Peyer's patch (tissue), 4 donors: ENCODE data around the gene CLCN7. TPM values are rescaled to one million over a fixed set of nuclear protein-coding genes. Genes with fewer than 3 reads are reported as not detected.

Source experiments
- DNase-seq, 3 donors: peaks; one replicate each; pipeline ENCODE4 v3.0.0-alpha.2; 2017 to 2019
- H3K27ac ChIP-seq, 4 donors: fragments of 200-600 bp; sonication (generic); one replicate each; pipeline ENCODE4 v1.5.1; 2016 to 2019
- H3K27me3 ChIP-seq, 2 donors: fragments of 200-600 bp; sonication (generic); one replicate each; pipeline ENCODE4 v1.5.1; 2019
- H3K36me3 ChIP-seq, 3 donors: fragments of 200-600 bp; sonication (generic); one replicate each; pipeline ENCODE4 v1.5.1; 2016 to 2019
- H3K4me1 ChIP-seq, 4 donors: fragments of 200-600 bp; sonication (generic); one replicate each; pipeline ENCODE4 v1.5.1; 2016 to 2019
- H3K4me3 ChIP-seq, 4 donors: fragments of 200-600 bp; sonication (generic); 1 replicate in 3 of 4; 2 replicates in 1 of 4; pipeline ENCODE4 v1.5.1; 2016 to 2019; ENCODE audit warnings: mild to moderate bottlenecking in 1 of 4
- H3K9me3 ChIP-seq, 4 donors: fragments of 200-600 bp; sonication (generic); one replicate each; pipeline ENCODE4 v1.5.1; 2016 to 2019; ENCODE audit warnings: mild to moderate bottlenecking in 1 of 4
- CTCF ChIP-seq, 6 experiments: fragments of 450-650 bp in 4 of 6; fragments of 200-600 bp in 2 of 6; sonication (generic) in 1 of 6; IDR thresholded peaks; one replicate each; pipeline ENCODE4 v1.5.1; 2017 to 2019; ENCODE audit warnings: antibody characterized with exemption in 6 of 6, mild to moderate bottlenecking in 3 of 6, moderate library complexity in 1 of 6
- POLR2A ChIP-seq, 2 donors: fragments of 450-650 bp; IDR thresholded peaks; one replicate each; pipeline ENCODE4 v1.5.1; 2017; ENCODE audit warnings: antibody characterized with exemption in 2 of 2, mild to moderate bottlenecking in 2 of 2, moderate library complexity in 2 of 2
- total RNA-seq, 4 donors: library from RNA; depleted of rRNA; stranded (reverse); fragments of >200 nt; gene quantifications; one replicate each; pipeline ENCODE4 v1.1.0, GENCODE V29; 2016

The CLCN7 gene
- total RNA-seq, 4 donors from 2014 or later, result 95.1 to 194 (median 105) TPM

DNA sequence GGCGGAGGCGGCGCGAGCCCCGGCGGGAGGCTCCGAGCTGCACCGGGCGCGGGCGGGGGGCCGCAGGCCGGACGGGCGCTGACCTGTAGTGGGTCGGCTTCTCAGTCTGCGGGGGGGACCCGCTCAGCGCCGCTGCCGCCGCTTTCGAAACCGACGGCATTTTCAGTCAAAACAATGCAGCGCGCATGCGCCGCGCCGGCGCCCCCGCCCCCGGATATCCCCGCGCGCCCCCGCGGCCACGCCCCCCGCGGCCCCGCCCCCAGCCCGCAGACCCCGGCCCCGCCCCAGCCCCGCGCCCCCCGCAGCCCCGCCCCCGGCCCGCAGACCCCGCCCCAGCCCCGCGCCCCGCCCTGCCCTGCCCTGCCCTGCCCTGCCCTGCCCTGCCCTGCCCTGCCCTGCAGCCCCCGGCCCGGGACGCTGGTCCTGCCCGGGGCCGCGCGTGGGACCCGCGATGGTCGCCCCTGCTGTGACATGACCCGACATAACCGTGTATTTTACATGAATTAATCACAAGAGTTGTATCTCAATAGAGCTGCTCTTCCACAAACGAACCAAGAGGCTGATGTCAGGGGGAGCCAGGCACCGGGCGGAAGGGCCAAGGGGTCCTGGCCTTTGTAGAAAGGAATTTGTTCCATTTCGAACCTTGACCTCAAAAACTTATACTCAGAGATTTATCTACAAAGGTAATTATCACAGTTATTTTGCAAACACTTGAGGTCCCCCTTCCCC is 60.1 kb downstream of the CLCN7 start, which contains the start of gene UNKL:
Gene UNKL (minus strand): TSS at position 173 of the 729 bp plus-strand sequence. CDS start 13 bp downstream, at position 160.
- no peak for TF ChIP-seq CTCF (IDR thresholded peaks at IDR 0.05)
- TF ChIP-seq POLR2A (IDR thresholded peaks at IDR 0.05), result no peak
- Histone ChIP-seq H3K4me3 (peak within 1 kb of the TSS; percentile 76 to 98 (median 97)), H3K27me3 (no peaks in the 10 kb centered on the region), H3K9me3 (no peaks in the 10 kb centered on the region), H3K36me3 (no peaks in the 10 kb centered on the region), H3K4me1 (peaks cover 0 to 10% (median 6%) of the 10 kb centered on the region in 4 donors), H3K27ac (peak within 1 kb of the TSS; percentile 77 to 98 (median 92))
- DNase-seq, result peak; percentile 78 to 91 (median 84)

DNA sequence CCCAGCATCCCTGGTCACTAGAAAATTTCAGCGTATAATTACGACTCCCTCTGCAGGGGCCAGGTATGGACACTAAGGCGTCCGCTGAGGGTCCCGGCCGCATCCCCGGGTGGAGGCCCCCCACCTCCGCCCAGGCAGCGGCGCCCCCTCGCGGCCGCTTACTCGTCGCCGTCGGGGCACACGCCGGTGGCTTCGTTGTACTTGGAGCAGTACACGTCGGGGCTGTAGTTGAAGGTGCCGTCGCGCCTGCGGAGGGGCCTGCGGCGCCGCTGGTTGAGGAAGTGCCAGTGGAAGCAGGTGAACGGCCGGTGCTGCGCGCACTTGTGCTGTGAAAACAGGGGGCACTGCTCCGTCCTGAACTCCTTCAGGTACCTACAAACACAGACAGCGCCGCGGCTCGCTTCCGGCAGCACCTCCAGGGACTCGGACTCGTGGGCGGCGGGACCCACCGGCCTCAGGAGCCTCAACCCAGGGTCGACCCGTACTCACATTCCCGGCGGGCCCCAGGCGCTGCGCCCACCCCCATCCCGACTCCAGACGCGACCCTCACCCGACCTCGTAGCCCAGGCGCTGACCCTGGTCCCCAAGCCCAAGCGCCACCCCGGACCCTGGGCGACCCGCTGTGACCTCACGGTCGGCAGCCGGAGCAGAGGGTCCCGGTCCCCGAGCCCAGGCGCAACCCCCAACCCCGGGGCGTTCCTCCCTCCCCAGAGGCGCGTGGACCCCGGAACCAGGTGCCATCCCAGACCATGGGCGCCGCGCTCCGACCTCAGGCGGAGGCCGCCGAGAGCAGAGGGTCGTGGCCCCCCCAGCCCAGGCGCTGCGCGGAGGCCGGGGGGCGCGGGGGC is 60.9 kb downstream of the CLCN7 start:
- Histone ChIP-seq H3K27ac (peak overlapping the region; percentile 77 to 98 (median 92)), H3K4me3 (peak overlapping the region; percentile 76 to 98 (median 97)), H3K36me3 (no peaks in the 10 kb centered on the region), H3K27me3 (no peaks in the 10 kb centered on the region), H3K4me1 (peaks cover 0 to 5% (median 2%) of the 10 kb centered on the region in 4 donors), H3K9me3 (no peaks in the 10 kb centered on the region)
- TF ChIP-seq CTCF (IDR thresholded peaks at IDR 0.05) (peak; percentile 57 to 71 (median 62)), POLR2A (IDR thresholded peaks at IDR 0.05) (no peak)
- peak; percentile 73 to 81 (median 73) for DNase-seq

GRCh38 chr16:1412847-1413246 is 62.0 kb downstream of the CLCN7 start:
- Histone ChIP-seq H3K27ac (no peak overlapping the region), H3K4me1 (peaks cover 0 to 13% (median 7%) of the 10 kb centered on the region in 4 donors), H3K4me3 (no peak overlapping the region), H3K9me3 (no peaks in the 10 kb centered on the region), H3K36me3 (no peaks in the 10 kb centered on the region), H3K27me3 (no peaks in the 10 kb centered on the region)
- DNase-seq, result no peak
- TF ChIP-seq POLR2A (IDR thresholded peaks at IDR 0.05) (no peak), CTCF (IDR thresholded peaks at IDR 0.05) (no peak)

DNA sequence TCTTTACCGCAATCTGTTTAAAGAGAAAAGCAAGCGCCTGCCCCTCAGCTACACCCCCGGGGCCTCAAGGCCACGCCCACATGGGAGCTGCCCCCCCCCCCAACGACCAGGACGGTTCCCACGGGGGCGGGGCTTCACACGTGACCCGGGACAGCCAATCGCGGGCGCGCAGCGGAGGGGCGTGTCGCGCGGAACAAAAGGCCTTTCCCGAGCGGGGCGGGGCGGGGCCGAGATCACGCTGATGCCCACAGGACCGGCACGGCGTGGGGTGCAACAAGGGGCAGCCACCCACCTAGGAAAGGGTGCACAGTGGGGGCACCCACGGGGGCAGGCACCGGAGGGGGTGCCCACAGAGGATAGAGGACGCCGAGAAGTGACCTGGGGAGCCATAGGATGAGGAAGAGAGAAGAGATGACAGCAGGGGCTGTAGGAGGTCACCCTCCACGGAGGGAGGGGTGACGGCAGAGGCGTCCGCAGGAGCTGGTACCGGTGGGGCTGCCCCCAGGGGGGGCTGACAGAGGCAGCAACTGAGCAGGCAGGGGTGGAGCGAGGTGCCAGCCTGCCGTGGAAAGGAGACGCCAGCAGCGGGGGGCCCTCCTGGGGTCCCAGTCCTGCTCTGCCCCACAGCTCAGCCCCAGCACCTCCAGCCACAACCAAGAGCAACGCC is 66.5 kb downstream of the CLCN7 start:
- Histone ChIP-seq H3K4me1 (peaks cover 0 to 14% (median 7%) of the 10 kb centered on the region in 4 donors), H3K4me3 (peak overlapping the region; percentile 26 to 51 (median 44)), H3K27me3 (no peaks in the 10 kb centered on the region), H3K9me3 (no peaks in the 10 kb centered on the region), H3K27ac (peak overlapping the region in 2 of 4 donors; percentile 4 to 61), H3K36me3 (peaks cover 0 to 10% (median 0%) of the 10 kb centered on the region in 3 donors)
- DNase-seq, result peak; percentile 96 to 98 (median 97)
- TF ChIP-seq CTCF (IDR thresholded peaks at IDR 0.05), result no peak

DNA sequence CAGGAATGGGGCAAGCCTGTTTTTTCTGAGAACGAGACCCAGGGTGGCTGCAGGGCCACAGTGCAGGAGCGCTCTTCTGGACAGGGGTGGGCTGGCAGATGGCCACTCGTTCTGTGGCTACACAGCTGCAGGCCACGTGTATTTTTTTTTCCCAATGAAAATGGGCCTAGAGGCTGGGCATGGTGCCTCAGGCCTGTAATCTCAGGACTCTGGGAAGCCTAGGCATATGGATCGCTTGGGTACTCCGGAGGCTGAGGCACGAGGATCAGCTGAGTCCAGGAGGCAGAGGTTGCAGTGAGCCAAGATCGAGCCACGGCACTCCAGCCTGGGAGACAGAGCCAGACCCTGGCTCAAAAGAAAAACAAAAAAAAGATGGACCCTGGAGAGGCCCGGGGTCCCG is 67.1 kb downstream of the CLCN7 start:
- Histone ChIP-seq H3K36me3 (peaks cover 0 to 16% (median 0%) of the 10 kb centered on the region in 3 donors), H3K4me3 (peak overlapping the region; percentile 26 to 51 (median 44)), H3K27ac (peak overlapping the region in 1 of 4 donors; percentile 61), H3K27me3 (no peaks in the 10 kb centered on the region), H3K9me3 (no peaks in the 10 kb centered on the region), H3K4me1 (peaks cover 0 to 12% (median 7%) of the 10 kb centered on the region in 4 donors)
- no peak for TF ChIP-seq POLR2A (IDR thresholded peaks at IDR 0.05)
- TF ChIP-seq CTCF (IDR thresholded peaks at IDR 0.05), result no peak
- no peak for DNase-seq
